Osteoblast (primary cell): ENCODE data around the gene DCLK1. TPM values are rescaled to one million over a fixed set of nuclear protein-coding genes. Genes with fewer than 3 reads are reported as not detected.
A peak's percentile ranks its signal among the peaks of the same experiment; 100 is the strongest.

ENCODE experiments used
- DNase-seq: peaks from one replicate; pipeline ENCODE4 v3.0.0; 2011; ENCODE audit warnings: low spot score, mixed read lengths; ENCODE audit not compliant: insufficient read length; ENCODE audit errors: missing footprints
- H2AFZ ChIP-seq: 2 replicates; pipeline ENCODE4 v1.6.0; 2011; ENCODE audit warnings: mild to moderate bottlenecking, low read length
- H3K27ac ChIP-seq: 2 replicates; pipeline ENCODE4 v1.5.1; 2011; ENCODE audit warnings: mild to moderate bottlenecking, low read depth, low read length, moderate library complexity
- H3K27me3 ChIP-seq: 2 replicates; pipeline ENCODE4 v1.6.0; 2012; ENCODE audit warnings: mild to moderate bottlenecking, control low read depth, inconsistent platforms, low read length, moderate library complexity; ENCODE audit not compliant: insufficient read depth
- H3K36me3 ChIP-seq: 2 replicates; pipeline ENCODE4 v1.5.1; 2011; ENCODE audit warnings: mild to moderate bottlenecking, low read length, control low read depth, moderate library complexity; ENCODE audit not compliant: insufficient read depth
- H3K4me1 ChIP-seq: 2 replicates; pipeline ENCODE4 v1.5.1; 2011; ENCODE audit warnings: mild to moderate bottlenecking, low read length, control low read depth, moderate library complexity; ENCODE audit not compliant: insufficient read depth
- H3K4me2 ChIP-seq: 2 replicates; pipeline ENCODE4 v1.6.0; 2011; ENCODE audit warnings: mild to moderate bottlenecking, low read length; ENCODE audit not compliant: insufficient read depth
- H3K4me3 ChIP-seq: fragments of 200-600 bp; sonication (generic); 3 replicates; pipeline ENCODE4 v1.5.1; 2012; ENCODE audit warnings: mild to moderate bottlenecking, low read length, inconsistent platforms; ENCODE audit not compliant: insufficient read depth
- H3K79me2 ChIP-seq: 2 replicates; pipeline ENCODE4 v1.6.0; 2012; ENCODE audit warnings: mild to moderate bottlenecking, low read length, control low read depth, inconsistent platforms; ENCODE audit not compliant: insufficient read depth
- H3K9me3 ChIP-seq: 2 replicates; pipeline ENCODE4 v1.5.1; 2011; ENCODE audit warnings: low read depth, low read length, control low read depth
- H4K20me1 ChIP-seq: 2 replicates; pipeline ENCODE4 v1.6.0; 2012; ENCODE audit warnings: mild to moderate bottlenecking, low read length, control low read depth; ENCODE audit not compliant: insufficient read depth
- CTCF ChIP-seq: IDR thresholded peaks from 2 replicates; pipeline ENCODE4 v1.5.1; 2011; ENCODE audit warnings: mild to moderate bottlenecking, low read depth, low read length, moderate library complexity; ENCODE audit errors: extremely low read depth
- total RNA-seq: library from RNA; depleted of rRNA; stranded (reverse); fragments of >200 nt; gene quantifications from 2 replicates; pipeline ENCODE4 v1.2.3, GENCODE V29; 2012

The DCLK1 gene
- total RNA-seq, 1 donor, result 132 TPM

DNA sequence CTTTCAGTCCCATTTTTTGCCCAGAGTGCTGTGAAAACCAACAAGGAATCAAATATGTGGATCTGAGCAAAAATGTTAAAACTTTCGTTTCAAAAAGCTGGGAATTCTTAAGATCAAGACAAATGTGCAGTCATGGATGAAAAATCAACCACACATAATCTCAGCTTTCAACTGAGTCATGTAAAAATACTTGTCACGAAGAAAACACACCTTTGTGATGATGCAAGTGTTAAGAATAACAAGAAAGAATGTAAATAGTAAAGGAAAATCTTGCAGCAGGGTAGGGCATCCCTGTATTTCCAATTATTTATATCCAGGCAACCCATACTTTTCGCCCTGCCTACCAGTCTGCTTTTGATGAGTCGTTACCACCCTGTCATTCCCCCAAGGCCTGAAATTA, 27.4 kb upstream of the DCLK1 start:
- Histone ChIP-seq H3K4me2 (peak overlapping the region; percentile 11), H2AFZ (no peak overlapping the region), H3K36me3 (no peaks in the 10 kb centered on the region), H3K9me3 (no peaks in the 10 kb centered on the region), H3K4me3 (no peak overlapping the region), H3K27me3 (no peaks in the 10 kb centered on the region), H3K79me2 (no peaks in the 10 kb centered on the region), H3K27ac (no peak overlapping the region), H3K4me1 (peaks cover 24% of the 10 kb centered on the region), H4K20me1 (no peaks in the 10 kb centered on the region)
- no peak for DNase-seq
- no peak for TF ChIP-seq CTCF

DNA sequence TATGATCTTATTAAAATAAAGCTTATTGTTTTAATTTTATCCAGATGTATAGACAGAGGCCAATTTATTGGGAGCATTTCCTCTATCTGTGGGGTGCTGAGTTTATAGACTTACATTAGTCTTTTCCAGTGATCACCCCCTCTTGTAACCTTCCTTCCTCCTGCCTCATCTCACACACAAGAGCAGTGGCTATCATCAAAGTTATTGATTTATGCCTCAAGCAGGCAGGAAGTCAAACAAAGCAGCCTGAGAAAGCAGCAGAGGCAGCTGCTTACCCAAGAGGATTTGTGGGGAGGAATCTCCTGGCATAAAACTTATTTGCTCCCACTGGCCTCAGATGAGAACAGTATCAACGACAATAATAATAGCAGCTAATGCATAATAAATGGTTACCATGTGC, 26.3 kb upstream of the DCLK1 start:
- Histone ChIP-seq H3K4me2 (no peak overlapping the region), H4K20me1 (no peaks in the 10 kb centered on the region)

DNA sequence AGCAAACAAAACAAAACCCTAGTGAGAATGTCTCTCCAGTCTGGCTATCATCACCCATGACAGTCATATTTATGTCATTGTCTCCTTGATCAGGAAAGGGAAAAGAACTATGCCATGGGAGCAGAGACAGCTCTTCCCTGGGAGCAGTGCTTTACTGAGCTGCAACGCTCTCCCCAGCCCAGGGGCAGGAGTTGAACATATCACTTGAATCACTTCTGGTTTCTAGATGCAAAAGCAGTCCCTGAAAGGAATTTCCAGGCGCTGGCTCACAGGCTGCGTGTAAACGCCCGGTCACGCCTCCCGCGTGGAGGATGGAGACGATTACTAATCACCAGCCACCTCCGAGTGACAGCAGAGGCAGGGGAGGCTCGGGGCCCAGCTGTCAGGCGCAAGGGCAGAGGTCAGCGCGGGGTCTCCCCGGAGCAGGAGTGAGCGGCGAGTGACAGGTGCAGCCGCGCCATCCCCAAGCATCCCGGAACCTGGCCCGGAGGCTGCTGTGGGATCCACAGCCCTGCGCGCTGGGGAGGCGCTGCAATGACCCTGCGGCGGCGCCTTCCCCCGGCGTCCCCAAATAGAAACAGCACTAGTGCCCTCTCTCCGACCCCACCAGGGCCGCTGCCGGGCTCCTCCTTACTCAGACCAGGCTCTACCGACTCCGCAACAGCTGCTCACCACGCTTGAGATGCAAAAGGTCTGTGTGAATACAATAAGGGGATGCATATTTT, 23.5 kb upstream of the DCLK1 start:
- Histone ChIP-seq H3K27ac (no peak overlapping the region), H4K20me1 (no peaks in the 10 kb centered on the region), H3K79me2 (no peaks in the 10 kb centered on the region), H3K4me1 (peaks cover 18% of the 10 kb centered on the region), H3K9me3 (no peaks in the 10 kb centered on the region), H2AFZ (peak overlapping the region; percentile 51), H3K27me3 (no peaks in the 10 kb centered on the region), H3K4me3 (no peak overlapping the region), H3K4me2 (peak overlapping the region; percentile 58), H3K36me3 (no peaks in the 10 kb centered on the region)
- DNase-seq, result peak; percentile 68
- TF ChIP-seq CTCF, result no peak

More for the DNA sequence above, 26.3 kb upstream of the DCLK1 start:
- H3K27ac ChIP-seq, result no peak overlapping the region
- no peaks in the 10 kb centered on the region for H3K36me3 ChIP-seq
- H3K4me3 ChIP-seq, result no peak overlapping the region
- H2AFZ ChIP-seq, result no peak overlapping the region
- H3K27me3 ChIP-seq, result no peaks in the 10 kb centered on the region
- H3K4me1 ChIP-seq, result peaks cover 18% of the 10 kb centered on the region
- H3K79me2 ChIP-seq, result no peaks in the 10 kb centered on the region
- no peak for DNase-seq
- no peaks in the 10 kb centered on the region for H3K9me3 ChIP-seq
- no peak for TF ChIP-seq CTCF

DNA sequence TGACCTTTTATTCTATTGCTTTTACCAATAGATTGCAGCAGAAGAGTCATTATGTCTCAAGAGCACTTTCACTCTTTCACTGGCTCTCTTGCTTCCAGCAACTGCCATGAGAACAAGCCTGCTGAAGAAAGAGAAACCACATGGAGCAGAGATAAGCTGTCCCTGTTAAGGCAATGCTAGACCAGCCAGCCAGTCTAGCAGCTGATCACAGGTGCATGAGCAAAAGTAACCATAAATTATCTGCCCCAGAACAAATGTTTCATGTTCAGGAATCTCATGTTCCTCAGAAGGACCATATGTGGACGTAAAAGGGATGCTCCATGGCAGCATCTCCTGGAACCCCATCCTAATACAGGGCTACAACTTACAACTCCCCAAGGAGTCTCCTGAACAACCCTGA, 20.4 kb upstream of the DCLK1 start:
- Histone ChIP-seq H3K4me2 (no peak overlapping the region), H4K20me1 (no peaks in the 10 kb centered on the region), H3K27me3 (no peaks in the 10 kb centered on the region), H3K4me1 (peaks cover 16% of the 10 kb centered on the region), H3K27ac (no peak overlapping the region), H3K4me3 (no peak overlapping the region), H3K36me3 (no peaks in the 10 kb centered on the region), H3K9me3 (no peaks in the 10 kb centered on the region), H3K79me2 (no peaks in the 10 kb centered on the region), H2AFZ (no peak overlapping the region)
- no peak for TF ChIP-seq CTCF
- no peak for DNase-seq
